Measurements from ENCODE around the gene TWF1.
"Not testable (repeated sequence)": the region's sequence is repeated elsewhere in the genome, so short reads cannot be mapped to it uniquely, and the experiment has no call there.

Gene TWF1

GRCh38 chr12:43805860-43806736 is at the start of gene TWF1:
Gene TWF1 (minus strand): TSS chr12:43806317. CDS start chr12:43806245, 72 bp downstream.
- peak; percentile 80 for DNase-seq (ENCODE audit: low read depth)
- peak; percentile 41 for TF ChIP-seq CTCF (conservative IDR thresholded peaks at IDR 0.05; ENCODE audit: low read depth, low read length)
- H3K4me3 ChIP-seq (ENCODE audit: low read depth, low read length): peak within 1 kb of the TSS; percentile 88

- H3K4me3 ChIP-seq (ENCODE audit: low read depth, low read length): no peak overlapping the region
- TF ChIP-seq CTCF (conservative IDR thresholded peaks at IDR 0.05; ENCODE audit: low read depth, low read length): no peak
- no peak for DNase-seq (ENCODE audit: low read depth)
Observed at GRCh38 chr12:43852744-43853143, 46.6 kb upstream of the TWF1 start.

GRCh38 chr12:43848786-43849185 is 42.7 kb upstream of the TWF1 start:
- no peak for TF ChIP-seq CTCF (conservative IDR thresholded peaks at IDR 0.05; ENCODE audit: low read depth, low read length)
- H3K4me3 ChIP-seq (ENCODE audit: low read depth, low read length): no peak overlapping the region
- no peak for DNase-seq (ENCODE audit: low read depth)

- DNase-seq (ENCODE audit: low read depth): no peak
- H3K4me3 ChIP-seq (ENCODE audit: low read depth, low read length): no peak overlapping the region
- no peak for TF ChIP-seq CTCF (conservative IDR thresholded peaks at IDR 0.05; ENCODE audit: low read depth, low read length)
Observed at GRCh38 chr12:43848226-43848507, 42.0 kb upstream of the TWF1 start.

- H3K4me3 ChIP-seq (ENCODE audit: low read depth, low read length): not testable (repeated sequence)
- peak; percentile 31 for DNase-seq (ENCODE audit: low read depth)
Observed at GRCh38 chr12:43847425-43848225, 41.5 kb upstream of the TWF1 start.

GRCh38 chr12:43842259-43842658 is 36.1 kb upstream of the TWF1 start:
- DNase-seq (ENCODE audit: low read depth): no peak
- no peak overlapping the region for H3K4me3 ChIP-seq (ENCODE audit: low read depth, low read length)
- no peak for TF ChIP-seq CTCF (conservative IDR thresholded peaks at IDR 0.05; ENCODE audit: low read depth, low read length)

GRCh38 chr12:43841253-43841652 is 35.1 kb upstream of the TWF1 start:
- DNase-seq (ENCODE audit: low read depth): no peak
- TF ChIP-seq CTCF (conservative IDR thresholded peaks at IDR 0.05; ENCODE audit: low read depth, low read length): no peak
- H3K4me3 ChIP-seq (ENCODE audit: low read depth, low read length): no peak overlapping the region

Measured in choroid plexus epithelial cell (primary cell).